ENCODE results near the gene TMEM184A. TPM values are rescaled to one million over a fixed set of nuclear protein-coding genes. Genes with fewer than 3 reads are reported as not detected.

Gene TMEM184A
- total and polyA plus RNA-seq, 2 of the 13 experiments (the other 11 are each of a cell fraction or from before 2014, with no cell fraction given), result 9.5 to 20.4 TPM

DNA sequence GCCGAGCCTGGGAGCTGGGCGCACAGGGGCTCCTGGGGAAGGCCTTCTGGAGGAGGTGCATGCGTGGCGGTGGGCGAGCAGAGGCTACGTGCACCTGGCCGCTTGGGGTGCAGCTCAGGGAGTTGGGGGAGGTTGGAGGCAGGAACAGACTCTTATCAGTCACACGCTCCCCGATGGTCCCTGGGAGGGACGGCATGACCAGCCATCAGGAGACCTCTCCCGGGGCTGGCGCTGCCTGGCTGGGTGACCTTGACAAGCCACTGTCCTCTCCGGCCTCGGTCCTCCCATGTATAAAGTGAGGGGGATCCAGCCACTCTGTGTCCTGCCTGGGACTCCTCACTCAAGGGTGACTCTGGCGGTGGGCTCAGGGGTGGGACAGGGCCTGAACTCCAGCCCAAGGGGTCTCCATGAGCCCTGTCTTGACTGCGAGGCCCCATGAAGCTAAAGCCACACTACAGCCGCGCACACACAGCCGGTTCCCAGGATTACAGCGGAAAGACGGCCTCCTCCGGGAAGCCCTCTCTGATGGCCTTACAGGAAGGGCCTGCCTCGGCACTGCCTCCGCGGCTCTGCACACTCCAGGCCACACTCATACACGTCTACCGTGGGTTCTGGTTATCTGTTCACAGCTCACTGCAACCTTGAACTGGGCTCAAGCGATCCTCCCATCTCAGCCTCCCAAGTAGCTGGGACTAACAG lies 2.3 kb downstream of the TMEM184A start:
- Histone ChIP-seq H3K4me3 (replicated peaks in 1 of 3; ENCODE audit: insufficient read depth in 1 of 3, low read depth in 2 of 3, low read length in 3 of 3) (no peak overlapping the region), H3K36me3 (replicated peaks in 1 of 2; ENCODE audit: control insufficient read depth in 1 of 2, insufficient read depth in 2 of 2, low read length in 2 of 2) (peaks cover 5 to 10% of the 10 kb centered on the region in 2 experiments; a peak in 4 of 5 replicates), H4K20me1 (ENCODE audit: insufficient read depth, low read length) (no peaks in the 10 kb centered on the region), H2AFZ (ENCODE audit: low read length) (no peak overlapping the region), H3K27me3 (ENCODE audit: control insufficient read depth in 1 of 2, insufficient read depth in 2 of 2, low read length in 2 of 2) (no peaks in the 10 kb centered on the region), H3K9ac (ENCODE audit: insufficient read depth, low read depth, low read length) (no peak overlapping the region), H3K4me1 (ENCODE audit: insufficient read depth, low read length) (peaks cover 44% of the 10 kb centered on the region), H3K9me3 (ENCODE audit: low read length) (no peaks in the 10 kb centered on the region), H3K4me2 (ENCODE audit: low read depth, low read length) (no peak overlapping the region), H3K79me2 (ENCODE audit: insufficient read depth, low read length) (no peaks in the 10 kb centered on the region), H3K27ac (ENCODE audit: extremely low read length, insufficient read depth, low read length) (peak overlapping the region; percentile 89)
- 85% methylated on average over 17 of the region's 28 CpGs for WGBS (ENCODE audit: low lambda C conversion rate)
- ATAC-seq, result no peak
- TF ChIP-seq ZC3H4 (CRISPR knock-in tag; IDR thresholded peaks at IDR 0.05; ENCODE audit: borderline replicate concordance) (no peak), ZNF543 (CRISPR knock-in tag; IDR thresholded peaks at IDR 0.05) (no peak), CREB1 (IDR thresholded peaks at IDR 0.05) (no peak), CREB1 (CRISPR knock-in tag; IDR thresholded peaks at IDR 0.05) (no peak), ZNF253 (CRISPR knock-in tag; IDR thresholded peaks at IDR 0.05; ENCODE audit: borderline replicate concordance) (no peak), RBFOX2 (IDR thresholded peaks at IDR 0.05; ENCODE audit: low read depth, low read length) (0 out of 2 replicates have a peak, but pooled peaks have one; percentile 21), NFRKB (IDR thresholded peaks at IDR 0.05) (no peak), ZFP36 (IDR thresholded peaks at IDR 0.05; ENCODE audit: borderline replicate concordance, low read depth, low read length, partially characterized antibody) (peak; percentile 63), ZNF607 (CRISPR knock-in tag; IDR thresholded peaks at IDR 0.05; ENCODE audit: borderline replicate concordance) (no peak)
- in situ Hi-C loops (cut with HindIII; ENCODE audit: extremely low pct_ligation_motif_present, low pct_unique_long_range_greater_than_20kb) (no loop called here), intact Hi-C loops (cut with micrococcal nuclease; ENCODE audit: unreplicated experiment) (loop anchor here (2.0 kb wide), 1 partner anchor 17 kb away; no protein-coding TSS in a partner anchor)
- BruUV-seq (replicated peaks), result no TSS peak
- CTCF ChIA-PET (ENCODE audit: low intra/inter-chr PET ratio, low total read pairs), result no interaction called here
- FAIRE-seq, result no peak
- no peak for DNase-seq (ENCODE audit: low spot score)
- POLR2A ChIA-PET, result interaction anchor here (2.9 to 6.4 kb wide), 3 partner anchors 10 to 35 kb away, joined by 14 to 108 read pairs (median 30); no protein-coding TSS in a partner anchor

DNA sequence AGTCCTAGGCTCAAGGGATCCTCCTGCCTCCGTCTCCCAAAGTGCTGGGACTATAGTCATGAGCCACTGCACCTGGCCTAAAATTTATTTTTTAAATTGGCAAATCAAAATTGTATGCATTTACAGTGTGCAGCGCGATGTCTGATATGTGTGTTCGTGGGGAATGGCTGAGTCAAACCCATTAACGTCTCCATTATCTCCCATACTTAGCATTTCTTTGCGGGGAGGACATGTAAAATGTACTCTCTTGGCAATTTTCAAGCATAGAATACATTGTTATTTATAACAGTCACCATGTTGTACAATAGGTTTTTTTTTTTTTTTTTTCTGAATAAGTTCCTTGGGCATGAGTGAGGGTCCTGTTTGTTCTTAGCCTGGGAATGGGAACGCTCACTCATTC lies 3.8 kb downstream of the TMEM184A start:
- Histone ChIP-seq H4K20me1 (ENCODE audit: insufficient read depth, low read length) (no peaks in the 10 kb centered on the region), H3K4me3 (replicated peaks in 1 of 3; ENCODE audit: insufficient read depth in 1 of 3, low read depth in 2 of 3, low read length in 3 of 3) (no peak overlapping the region), H3K36me3 (replicated peaks in 1 of 2; ENCODE audit: control insufficient read depth in 1 of 2, insufficient read depth in 2 of 2, low read length in 2 of 2) (peaks cover 5 to 10% of the 10 kb centered on the region in 2 experiments; a peak in 4 of 5 replicates), H3K79me2 (ENCODE audit: insufficient read depth, low read length) (no peaks in the 10 kb centered on the region), H3K27ac (ENCODE audit: extremely low read length, insufficient read depth, low read length) (no peak overlapping the region), H3K4me1 (ENCODE audit: insufficient read depth, low read length) (peaks cover 33% of the 10 kb centered on the region), H3K4me2 (ENCODE audit: low read depth, low read length) (no peak overlapping the region), H3K9ac (ENCODE audit: insufficient read depth, low read depth, low read length) (no peak overlapping the region), H2AFZ (ENCODE audit: low read length) (no peak overlapping the region), H3K9me3 (ENCODE audit: low read length) (no peaks in the 10 kb centered on the region), H3K27me3 (ENCODE audit: control insufficient read depth in 1 of 2, insufficient read depth in 2 of 2, low read length in 2 of 2) (no peaks in the 10 kb centered on the region)
- DNase-seq (ENCODE audit: low spot score) (no peak), ATAC-seq (no peak), FAIRE-seq (no peak)
- CTCF ChIA-PET (ENCODE audit: low intra/inter-chr PET ratio, low total read pairs), result no interaction called here
- WGBS (ENCODE audit: low lambda C conversion rate), result 95% methylated on average over 7 of the region's 7 CpGs
- in situ Hi-C loops (cut with HindIII; ENCODE audit: extremely low pct_ligation_motif_present, low pct_unique_long_range_greater_than_20kb), result no loop called here
- POLR2A ChIA-PET, result no interaction called here
- intact Hi-C loops (cut with micrococcal nuclease; ENCODE audit: unreplicated experiment), result no loop called here
- BruUV-seq (replicated peaks), result no TSS peak
- no peak for TF ChIP-seq NR2F2 (IDR thresholded peaks at IDR 0.05; ENCODE audit: borderline replicate concordance, low read depth)
- TF ChIP-seq ONECUT2 (CRISPR knock-in tag; IDR thresholded peaks at IDR 0.05), result no peak
- no peak for TF ChIP-seq FOXO4 (CRISPR knock-in tag; conservative IDR thresholded peaks at IDR 0.05)
- TF ChIP-seq GATAD1 (CRISPR knock-in tag; IDR thresholded peaks at IDR 0.05), result no peak
- TF ChIP-seq ISL2 (CRISPR knock-in tag; IDR thresholded peaks at IDR 0.05), result no peak
- TF ChIP-seq ZNF576 (CRISPR knock-in tag; IDR thresholded peaks at IDR 0.05), result no peak
- TF ChIP-seq FOSL1 (CRISPR knock-in tag; IDR thresholded peaks at IDR 0.05; ENCODE audit: borderline replicate concordance), result no peak
- TF ChIP-seq FOXO1 (CRISPR knock-in tag; IDR thresholded peaks at IDR 0.05), result no peak
- TF ChIP-seq ARHGAP35 (CRISPR knock-in tag; IDR thresholded peaks at IDR 0.05; ENCODE audit: borderline replicate concordance), result no peak
- TF ChIP-seq SUZ12 (IDR thresholded peaks at IDR 0.05; ENCODE audit: low read depth, low read length), result no peak
- no peak for TF ChIP-seq HDAC1 (CRISPR knock-in tag; IDR thresholded peaks at IDR 0.05)

All from HepG2 (cell line).